NCI-H774 (cell line): ENCODE measurements around the gene MEX3C.

Source experiments
- DNase-seq: peaks from one replicate; lab custom pipeline; 2025; lab: John Stamatoyannopoulos, UW

MEX3C gene

GRCh38 chr18:51191128-51191717, 6.3 kb downstream of the MEX3C start:
- no peak for DNase-seq

- DNase-seq: no peak
Observed at GRCh38 chr18:51190000-51190399, 7.5 kb downstream of the MEX3C start.

- no peak for DNase-seq
Observed at GRCh38 chr18:51188024-51188701, 9.3 kb downstream of the MEX3C start.

- DNase-seq: no peak
Observed at GRCh38 chr18:51185075-51185474, 12.4 kb downstream of the MEX3C start.

- DNase-seq: no peak
Observed at GRCh38 chr18:51184091-51184457, 13.4 kb downstream of the MEX3C start.

GRCh38 chr18:51183372-51184090, 13.9 kb downstream of the MEX3C start:
- DNase-seq: no peak

- DNase-seq: no peak
Observed at GRCh38 chr18:51182824-51183223, 14.7 kb downstream of the MEX3C start.

- no peak for DNase-seq
Observed at GRCh38 chr18:51171625-51172259, 25.7 kb downstream of the MEX3C start.

GRCh38 chr18:51171223-51171622, 26.3 kb downstream of the MEX3C start:
- DNase-seq: no peak

- DNase-seq: no peak
Observed at GRCh38 chr18:51170664-51171063, 26.8 kb downstream of the MEX3C start.

- DNase-seq: no peak
Observed at GRCh38 chr18:51169731-51170130, 27.8 kb downstream of the MEX3C start.

- no peak for DNase-seq
Observed at GRCh38 chr18:51168960-51169662, 28.4 kb downstream of the MEX3C start.

GRCh38 chr18:51168026-51168742, 29.3 kb downstream of the MEX3C start:
- no peak for DNase-seq

- no peak for DNase-seq
Observed at GRCh38 chr18:51165296-51165695, 32.2 kb downstream of the MEX3C start.

- DNase-seq: no peak
Observed at GRCh38 chr18:51164761-51165281, 32.7 kb downstream of the MEX3C start.

- no peak for DNase-seq
Observed at GRCh38 chr18:51164342-51164741, 33.1 kb downstream of the MEX3C start.

GRCh38 chr18:51163543-51163942, 33.9 kb downstream of the MEX3C start:
- no peak for DNase-seq

GRCh38 chr18:51162617-51163016, 34.9 kb downstream of the MEX3C start:
- DNase-seq: no peak

GRCh38 chr18:51160646-51161045, 36.8 kb downstream of the MEX3C start:
- no peak for DNase-seq

- no peak for DNase-seq
Observed at GRCh38 chr18:51157215-51157614, 40.3 kb downstream of the MEX3C start.

- no peak for DNase-seq
Observed at GRCh38 chr18:51154431-51155063, 42.9 kb downstream of the MEX3C start.
